ENCODE results near the gene VWA8. TPM values are rescaled to one million over a fixed set of nuclear protein-coding genes. Genes with fewer than 3 reads are reported as not detected.

Gene VWA8
- polyA plus RNA-seq, 1 of the 3 experiments (the other 2 are of a cell fraction) = 5.5 TPM

GRCh38 chr13:41833831-41834230, 127.1 kb downstream of the VWA8 start (continued):
- TF ChIP-seq TEAD4 (IDR thresholded peaks at IDR 0.05; ENCODE audit: borderline replicate concordance, insufficient read depth) = no peak
- no peak for TF ChIP-seq POLR2AphosphoS5 (IDR thresholded peaks at IDR 0.05; ENCODE audit: low read depth, low read length)
- peak; percentile 43 for TF ChIP-seq JUND (IDR thresholded peaks at IDR 0.05)
- TF ChIP-seq RAD21 (IDR thresholded peaks at IDR 0.05; ENCODE audit: low read length) = no peak
- TF ChIP-seq ELF1 (IDR thresholded peaks at IDR 0.05) = no peak
- peak; percentile 7 to 13; a peak in 1 of 4 replicates for TF ChIP-seq EP300 (IDR thresholded peaks at IDR 0.05; ENCODE audit: borderline replicate concordance in 1 of 2, low read depth in 1 of 2, low read length in 1 of 2)
- TF ChIP-seq MXI1 (IDR thresholded peaks at IDR 0.05; ENCODE audit: low read depth, low read length) = no peak

DNA sequence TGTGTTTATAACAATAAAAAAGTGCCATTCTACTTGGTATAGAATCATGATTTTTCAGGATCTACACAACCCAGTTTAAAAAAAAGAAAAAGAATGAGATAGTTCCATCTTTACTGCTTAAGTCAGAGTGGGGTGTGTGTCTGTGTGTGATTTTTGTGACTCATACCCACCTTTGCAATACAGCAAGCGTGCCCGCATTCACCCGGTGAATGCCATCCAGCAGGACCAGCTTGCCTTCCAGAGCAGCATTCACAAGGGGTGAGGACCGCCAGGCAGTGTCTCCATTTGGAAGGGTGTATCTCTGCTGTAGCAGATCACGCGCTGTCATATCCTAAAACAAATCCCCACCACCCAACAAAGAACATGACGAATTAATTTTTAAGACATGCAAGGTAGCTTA, 127.7 kb downstream of the VWA8 start:
- Histone ChIP-seq H3K36me3 (replicated peaks in 1 of 2; ENCODE audit: control insufficient read depth in 1 of 2, insufficient read depth in 2 of 2, low read length in 1 of 2) (no peaks in the 10 kb centered on the region), H3F3A (replicated peaks; ENCODE audit: insufficient read depth) (peaks cover 38% of the 10 kb centered on the region), H3K27ac (ENCODE audit: low read depth in 2 of 2, low read length in 1 of 2) (peak overlapping the region in 1 of 2 experiments; percentile 24; a peak in 1 of 4 replicates), H3K9me3 (no peaks in the 10 kb centered on the region), H2AFZ (ENCODE audit: low read depth) (no peak overlapping the region), H3K79me2 (ENCODE audit: insufficient read depth) (no peaks in the 10 kb centered on the region), H4K20me1 (ENCODE audit: insufficient read depth) (no peaks in the 10 kb centered on the region), H3K9me2 (no peaks in the 10 kb centered on the region), H3K27me3 (ENCODE audit: insufficient read depth) (no peaks in the 10 kb centered on the region), H3K4me2 (no peak overlapping the region), H3K9ac (no peak overlapping the region), H3K4me1 (ENCODE audit: control insufficient read depth in 1 of 2, insufficient read depth in 2 of 2, low read depth in 1 of 2, low read length in 1 of 2) (peaks cover 12 to 24% of the 10 kb centered on the region in 2 experiments), H3K4me3 (ENCODE audit: low read depth in 2 of 2, low read length in 1 of 2) (no peak overlapping the region)
- 94% methylated on average over 7 of the region's 7 CpGs for WGBS (ENCODE audit: low lambda C conversion rate)
- ChIA-PET CTCF (interaction anchor here (1.1 kb wide), 1 partner anchor 72 kb away, joined by 3 read pairs; no protein-coding TSS in a partner anchor), POLR2A (no interaction called here)
- TF ChIP-seq CTCF (IDR thresholded peaks at IDR 0.05) (no peak), EP300 (IDR thresholded peaks at IDR 0.05; ENCODE audit: borderline replicate concordance in 1 of 2, low read depth in 1 of 2, low read length in 1 of 2) (no peak), ELF1 (IDR thresholded peaks at IDR 0.05) (no peak), CHD2 (IDR thresholded peaks at IDR 0.05; ENCODE audit: low read length, partially characterized antibody) (no peak), MEF2A (IDR thresholded peaks at IDR 0.05; ENCODE audit: borderline replicate concordance, low read depth) (no peak), IRF3 (IDR thresholded peaks at IDR 0.05; ENCODE audit: low read depth, low read length) (no peak), RCOR1 (IDR thresholded peaks at IDR 0.05; ENCODE audit: low read length) (no peak), NFIC (IDR thresholded peaks at IDR 0.05; ENCODE audit: borderline replicate concordance) (no peak)
- TF ChIP-seq, protein P1, sequence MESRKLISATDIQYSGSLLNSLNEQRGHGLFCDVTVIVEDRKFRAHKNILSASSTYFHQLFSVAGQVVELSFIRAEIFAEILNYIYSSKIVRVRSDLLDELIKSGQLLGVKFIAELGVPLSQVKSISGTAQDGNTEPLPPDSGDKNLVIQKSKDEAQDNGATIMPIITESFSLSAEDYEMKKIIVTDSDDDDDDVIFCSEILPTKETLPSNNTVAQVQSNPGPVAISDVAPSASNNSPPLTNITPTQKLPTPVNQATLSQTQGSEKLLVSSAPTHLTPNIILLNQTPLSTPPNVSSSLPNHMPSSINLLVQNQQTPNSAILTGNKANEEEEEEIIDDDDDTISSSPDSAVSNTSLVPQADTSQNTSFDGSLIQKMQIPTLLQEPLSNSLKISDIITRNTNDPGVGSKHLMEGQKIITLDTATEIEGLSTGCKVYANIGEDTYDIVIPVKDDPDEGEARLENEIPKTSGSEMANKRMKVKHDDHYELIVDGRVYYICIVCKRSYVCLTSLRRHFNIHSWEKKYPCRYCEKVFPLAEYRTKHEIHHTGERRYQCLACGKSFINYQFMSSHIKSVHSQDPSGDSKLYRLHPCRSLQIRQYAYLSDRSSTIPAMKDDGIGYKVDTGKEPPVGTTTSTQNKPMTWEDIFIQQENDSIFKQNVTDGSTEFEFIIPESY (IDR thresholded peaks at IDR 0.05; ENCODE audit: borderline replicate concordance, low read depth) = no peak
- DNase-seq = no peak
